Osteoblast (primary cell): Measurements from ENCODE around the gene HSPB6. TPM values are rescaled to one million over a fixed set of nuclear protein-coding genes. Genes with fewer than 3 reads are reported as not detected.

Experiments
- DNase-seq: peaks from one replicate; pipeline ENCODE4 v3.0.0; 2011; ENCODE audit warnings: low spot score, mixed read lengths; ENCODE audit not compliant: insufficient read length; ENCODE audit errors: missing footprints
- H2AFZ ChIP-seq: 2 replicates; pipeline ENCODE4 v1.6.0; 2011; ENCODE audit warnings: mild to moderate bottlenecking, low read length
- H3K27ac ChIP-seq: 2 replicates; pipeline ENCODE4 v1.5.1; 2011; ENCODE audit warnings: mild to moderate bottlenecking, low read depth, low read length, moderate library complexity
- H3K27me3 ChIP-seq: 2 replicates; pipeline ENCODE4 v1.6.0; 2012; ENCODE audit warnings: mild to moderate bottlenecking, control low read depth, inconsistent platforms, low read length, moderate library complexity; ENCODE audit not compliant: insufficient read depth
- H3K36me3 ChIP-seq: 2 replicates; pipeline ENCODE4 v1.5.1; 2011; ENCODE audit warnings: mild to moderate bottlenecking, low read length, control low read depth, moderate library complexity; ENCODE audit not compliant: insufficient read depth
- H3K4me1 ChIP-seq: 2 replicates; pipeline ENCODE4 v1.5.1; 2011; ENCODE audit warnings: mild to moderate bottlenecking, low read length, control low read depth, moderate library complexity; ENCODE audit not compliant: insufficient read depth
- H3K4me2 ChIP-seq: 2 replicates; pipeline ENCODE4 v1.6.0; 2011; ENCODE audit warnings: mild to moderate bottlenecking, low read length; ENCODE audit not compliant: insufficient read depth
- H3K4me3 ChIP-seq: fragments of 200-600 bp; sonication (generic); 3 replicates; pipeline ENCODE4 v1.5.1; 2012; ENCODE audit warnings: mild to moderate bottlenecking, low read length, inconsistent platforms; ENCODE audit not compliant: insufficient read depth
- H3K79me2 ChIP-seq: 2 replicates; pipeline ENCODE4 v1.6.0; 2012; ENCODE audit warnings: mild to moderate bottlenecking, low read length, control low read depth, inconsistent platforms; ENCODE audit not compliant: insufficient read depth
- H3K9me3 ChIP-seq: 2 replicates; pipeline ENCODE4 v1.5.1; 2011; ENCODE audit warnings: low read depth, low read length, control low read depth
- H4K20me1 ChIP-seq: 2 replicates; pipeline ENCODE4 v1.6.0; 2012; ENCODE audit warnings: mild to moderate bottlenecking, low read length, control low read depth; ENCODE audit not compliant: insufficient read depth
- total RNA-seq: library from RNA; depleted of rRNA; stranded (reverse); fragments of >200 nt; gene quantifications from 2 replicates; pipeline ENCODE4 v1.2.3, GENCODE V29; 2012
- TF ChIP-seq, protein P1 (sequence below): IDR thresholded peaks from 2 replicates; pipeline ENCODE4 v1.5.1; 2011; ENCODE audit warnings: mild to moderate bottlenecking, low read depth, low read length, moderate library complexity; ENCODE audit errors: extremely low read depth

Gene HSPB6
- total RNA-seq, 1 donor = 14.5 TPM

- H3K79me2 ChIP-seq = peaks cover 26% of the 10 kb centered on the region
- peak within 1 kb of the TSS; percentile 76 for H3K4me3 ChIP-seq
- peak within 1 kb of the TSS; percentile 75 for H2AFZ ChIP-seq
- H3K4me2 ChIP-seq = peak within 1 kb of the TSS; percentile 64
- H4K20me1 ChIP-seq = peaks cover 10% of the 10 kb centered on the region
- H3K27ac ChIP-seq = peak within 1 kb of the TSS; percentile 84
- H3K36me3 ChIP-seq = peaks cover 33% of the 10 kb centered on the region
- peaks cover 32% of the 10 kb centered on the region for H3K4me1 ChIP-seq
- TF ChIP-seq, protein P1, sequence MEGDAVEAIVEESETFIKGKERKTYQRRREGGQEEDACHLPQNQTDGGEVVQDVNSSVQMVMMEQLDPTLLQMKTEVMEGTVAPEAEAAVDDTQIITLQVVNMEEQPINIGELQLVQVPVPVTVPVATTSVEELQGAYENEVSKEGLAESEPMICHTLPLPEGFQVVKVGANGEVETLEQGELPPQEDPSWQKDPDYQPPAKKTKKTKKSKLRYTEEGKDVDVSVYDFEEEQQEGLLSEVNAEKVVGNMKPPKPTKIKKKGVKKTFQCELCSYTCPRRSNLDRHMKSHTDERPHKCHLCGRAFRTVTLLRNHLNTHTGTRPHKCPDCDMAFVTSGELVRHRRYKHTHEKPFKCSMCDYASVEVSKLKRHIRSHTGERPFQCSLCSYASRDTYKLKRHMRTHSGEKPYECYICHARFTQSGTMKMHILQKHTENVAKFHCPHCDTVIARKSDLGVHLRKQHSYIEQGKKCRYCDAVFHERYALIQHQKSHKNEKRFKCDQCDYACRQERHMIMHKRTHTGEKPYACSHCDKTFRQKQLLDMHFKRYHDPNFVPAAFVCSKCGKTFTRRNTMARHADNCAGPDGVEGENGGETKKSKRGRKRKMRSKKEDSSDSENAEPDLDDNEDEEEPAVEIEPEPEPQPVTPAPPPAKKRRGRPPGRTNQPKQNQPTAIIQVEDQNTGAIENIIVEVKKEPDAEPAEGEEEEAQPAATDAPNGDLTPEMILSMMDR = no peak
- DNase-seq = peak; percentile 100
- no peaks in the 10 kb centered on the region for H3K9me3 ChIP-seq
- no peaks in the 10 kb centered on the region for H3K27me3 ChIP-seq
These were observed 1.1 kb upstream of the HSPB6 start, which contains the start of gene PROSER3 for GRCh38 chr19:35757749-35758608. Gene PROSER3, plus strand, starts transcription at chr19:35758176. Its CDS starts 40 bp downstream, at chr19:35758216.

- peaks cover 37% of the 10 kb centered on the region for H3K36me3 ChIP-seq
- no peaks in the 10 kb centered on the region for H3K9me3 ChIP-seq
- peaks cover 32% of the 10 kb centered on the region for H3K4me1 ChIP-seq
- peak overlapping the region; percentile 76 for H3K4me3 ChIP-seq
- H3K27ac ChIP-seq = peak overlapping the region; percentile 84
- H3K79me2 ChIP-seq = peaks cover 26% of the 10 kb centered on the region
- peak overlapping the region; percentile 64 for H3K4me2 ChIP-seq
- DNase-seq = peak; percentile 97
- no peaks in the 10 kb centered on the region for H3K27me3 ChIP-seq
- peaks cover 10% of the 10 kb centered on the region for H4K20me1 ChIP-seq
- H2AFZ ChIP-seq = peak overlapping the region; percentile 63
- TF ChIP-seq, protein P1 = no peak
These were observed 461 bp upstream of the HSPB6 start for GRCh38 chr19:35757231-35757748.

DNA sequence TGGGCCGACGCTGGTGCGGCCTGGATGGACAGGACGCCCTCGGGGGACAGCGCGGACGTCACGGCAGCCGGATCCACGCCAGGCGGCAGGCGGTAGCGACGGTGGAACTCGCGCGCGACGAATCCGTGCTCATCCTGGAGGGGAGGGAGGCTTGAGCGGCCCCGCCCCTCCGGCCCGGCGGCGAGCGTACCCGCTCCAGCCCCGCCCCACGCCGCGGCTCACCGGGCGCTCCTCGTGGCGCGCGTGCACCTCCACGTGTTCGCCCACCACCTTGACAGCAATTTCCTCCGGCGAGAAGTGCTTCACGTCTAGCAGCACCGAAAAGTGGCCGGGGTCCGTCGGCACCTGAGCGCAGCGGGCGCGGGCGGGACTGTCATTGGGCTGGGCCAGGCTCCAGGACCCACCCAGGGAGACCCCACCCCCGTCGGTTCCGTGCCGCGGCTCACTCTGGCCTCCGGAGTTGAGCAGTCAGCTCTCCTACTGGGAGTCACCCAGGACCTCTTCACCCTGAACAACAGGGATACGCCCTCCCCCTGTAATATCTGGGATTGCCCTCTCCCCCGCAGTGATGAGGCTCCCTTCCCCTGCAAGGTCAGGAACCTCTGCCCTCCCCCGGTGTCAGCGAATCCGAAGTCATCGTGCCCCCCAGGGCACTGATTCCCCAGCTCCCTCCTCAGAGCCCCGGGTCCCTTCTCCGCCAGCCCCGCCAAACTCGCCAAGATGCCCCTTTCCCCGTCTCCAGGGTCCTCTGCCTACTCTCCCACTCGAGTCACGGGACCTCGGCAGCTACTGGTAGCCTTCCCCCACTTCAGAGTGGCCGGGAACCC lies 1.1 kb downstream of the HSPB6 start:
- Histone ChIP-seq H3K4me2 (peak overlapping the region; percentile 64), H3K4me1 (peaks cover 28% of the 10 kb centered on the region), H3K79me2 (peaks cover 24% of the 10 kb centered on the region), H3K9me3 (no peaks in the 10 kb centered on the region), H3K27me3 (no peaks in the 10 kb centered on the region), H3K27ac (peak overlapping the region; percentile 84), H3K36me3 (peaks cover 34% of the 10 kb centered on the region), H2AFZ (peak overlapping the region; percentile 51), H4K20me1 (peaks cover 10% of the 10 kb centered on the region), H3K4me3 (peak overlapping the region; percentile 76)
- TF ChIP-seq, protein P1 = no peak
- peak; percentile 91 for DNase-seq
